HCEC 1CT (cell line): ENCODE results near the gene PVRIG.
"Not testable (repeated sequence)": the region's sequence is repeated elsewhere in the genome, so short reads cannot be mapped to it uniquely, and the experiment has no call there.

Experiments
- DNase-seq: peaks from one replicate; pipeline ENCODE4 v3.0.0-alpha.2; 2017

Gene PVRIG

GRCh38 chr7:100243385-100243784 lies 23.6 kb downstream of the PVRIG start:
- not testable (repeated sequence) for DNase-seq

GRCh38 chr7:100244988-100245605 lies 25.3 kb downstream of the PVRIG start:
- DNase-seq = not testable (repeated sequence)

- not testable (repeated sequence) for DNase-seq
Observed at GRCh38 chr7:100246121-100246864, 26.5 kb downstream of the PVRIG start.

- DNase-seq = not testable (repeated sequence)
Observed at GRCh38 chr7:100246865-100247137, 27.1 kb downstream of the PVRIG start.

- DNase-seq = peak; percentile 57
Observed at GRCh38 chr7:100247152-100247757, 27.5 kb downstream of the PVRIG start.

- no peak for DNase-seq
Observed at GRCh38 chr7:100248483-100248882, 28.7 kb downstream of the PVRIG start.

GRCh38 chr7:100257017-100257416 lies 37.3 kb downstream of the PVRIG start:
- no peak for DNase-seq

GRCh38 chr7:100259984-100260383 lies 40.2 kb downstream of the PVRIG start:
- DNase-seq = not testable (repeated sequence)

GRCh38 chr7:100262896-100263295 lies 43.1 kb downstream of the PVRIG start:
- DNase-seq = not testable (repeated sequence)

- not testable (repeated sequence) for DNase-seq
Observed at GRCh38 chr7:100264223-100264622, 44.5 kb downstream of the PVRIG start.

GRCh38 chr7:100264669-100265165 lies 45.0 kb downstream of the PVRIG start:
- DNase-seq = not testable (repeated sequence)

- not testable (repeated sequence) for DNase-seq
Observed at GRCh38 chr7:100265851-100266250, 46.1 kb downstream of the PVRIG start.

- no peak for DNase-seq
Observed at GRCh38 chr7:100266576-100267354, 47.0 kb downstream of the PVRIG start.

GRCh38 chr7:100267648-100268047 lies 47.9 kb downstream of the PVRIG start:
- DNase-seq = no peak

GRCh38 chr7:100268882-100269281 lies 49.1 kb downstream of the PVRIG start:
- not testable (repeated sequence) for DNase-seq

- not testable (repeated sequence) for DNase-seq
Observed at GRCh38 chr7:100269306-100270045, 49.7 kb downstream of the PVRIG start.

- DNase-seq = not testable (repeated sequence)
Observed at GRCh38 chr7:100270046-100270918, 50.5 kb downstream of the PVRIG start.
